DND-41 (cell line): ENCODE measurements around the gene GRAMD2B.

ENCODE experiments used
- ATAC-seq: fragments of 200-7000 bp; cut with Tn5 transposase; 3 replicates; pipeline ENCODE4 v1.9.1; 2021; ENCODE audit warnings: low read depth; ENCODE audit not compliant: insufficient read depth
- DNase-seq: peaks from one replicate; pipeline ENCODE4 v3.0.0-alpha.2; 2020
- H2AFZ ChIP-seq: 2 replicates; pipeline ENCODE4 v1.6.0; 2012; ENCODE audit warnings: low read depth, low read length
- H3K27ac ChIP-seq: 2 replicates; pipeline ENCODE4 v1.5.1; 2012; ENCODE audit warnings: low read length, inconsistent platforms
- H3K27me3 ChIP-seq: fragments of 200-600 bp; sonication (generic); 2 replicates; pipeline ENCODE4 v1.6.0; 2012; ENCODE audit warnings: low read length, mild to moderate bottlenecking, inconsistent platforms; ENCODE audit not compliant: insufficient read depth, poor library complexity
- H3K36me3 ChIP-seq: 2 replicates; pipeline ENCODE4 v1.5.1; 2012; ENCODE audit warnings: low read length, inconsistent platforms; ENCODE audit not compliant: insufficient read depth
- H3K4me1 ChIP-seq: 2 replicates; pipeline ENCODE4 v1.5.1; 2012; ENCODE audit warnings: mild to moderate bottlenecking, low read length; ENCODE audit not compliant: insufficient read depth
- H3K4me2 ChIP-seq: 2 replicates; pipeline ENCODE4 v1.6.0; 2012; ENCODE audit warnings: mild to moderate bottlenecking, moderate library complexity, low read length, inconsistent platforms; ENCODE audit not compliant: insufficient read depth
- H3K4me3 ChIP-seq, 2 experiments: fragments of 200-600 bp in 1 of 2; shearing (Covaris generic) in 1 of 2; 2 replicates each; pipeline ENCODE4 v1.5.1; 2012 to 2016; ENCODE audit warnings: inconsistent platforms in 2 of 2, low read length in 2 of 2, mild to moderate bottlenecking in 2 of 2, low read depth in 1 of 2, moderate library complexity in 1 of 2
- H3K79me2 ChIP-seq: 2 replicates; pipeline ENCODE4 v1.6.0; 2012; ENCODE audit warnings: low read length, inconsistent platforms; ENCODE audit not compliant: insufficient read depth
- H3K9ac ChIP-seq: 2 replicates; pipeline ENCODE4 v1.6.0; 2012; ENCODE audit warnings: low read depth, mild to moderate bottlenecking, inconsistent platforms, low read length, moderate library complexity
- H3K9me3 ChIP-seq: 2 replicates; pipeline ENCODE4 v1.5.1; 2012; ENCODE audit warnings: low read length, moderate library complexity, mild to moderate bottlenecking, inconsistent platforms; ENCODE audit not compliant: insufficient read depth, severe bottlenecking
- H4K20me1 ChIP-seq: 2 replicates; pipeline ENCODE4 v1.6.0; 2012; ENCODE audit warnings: low read length; ENCODE audit not compliant: insufficient read depth
- CTCF ChIP-seq: IDR thresholded peaks from 2 replicates; pipeline ENCODE4 v1.5.1; 2012; ENCODE audit warnings: borderline replicate concordance, low read length, moderate library complexity, mild to moderate bottlenecking; ENCODE audit not compliant: poor library complexity, severe bottlenecking; ENCODE audit errors: extremely low read depth
- EZH2 ChIP-seq: IDR thresholded peaks from 3 replicates; pipeline ENCODE4 v1.6.1; 2012; ENCODE audit warnings: borderline replicate concordance, low read depth, mild to moderate bottlenecking, moderate library complexity, low read length, inconsistent platforms; ENCODE audit not compliant: severe bottlenecking

GRAMD2B gene

GRCh38 chr5:126482591-126482990, 59.4 kb downstream of the GRAMD2B start:
- TF ChIP-seq EZH2 (no peak), CTCF (no peak)
- no peak overlapping the region for H3K27ac ChIP-seq
- no peaks in the 10 kb centered on the region for H3K27me3 ChIP-seq
- H3K4me2 ChIP-seq: no peak overlapping the region
- H3K36me3 ChIP-seq: peaks cover 8% of the 10 kb centered on the region; the same call in 1 of the 2 replicates
- no peak overlapping the region for H3K4me3 ChIP-seq
- ATAC-seq (no peak), DNase-seq (no peak)
- H3K9me3 ChIP-seq: no peaks in the 10 kb centered on the region
- H3K79me2 ChIP-seq: no peaks in the 10 kb centered on the region
- H3K9ac ChIP-seq: no peak overlapping the region
- H3K4me1 ChIP-seq: no peaks in the 10 kb centered on the region
- H2AFZ ChIP-seq: no peak overlapping the region
- H4K20me1 ChIP-seq: no peaks in the 10 kb centered on the region

- no peak overlapping the region for H3K4me2 ChIP-seq
- no peak overlapping the region for H3K9ac ChIP-seq
- ATAC-seq (no peak), DNase-seq (no peak)
- H2AFZ ChIP-seq: no peak overlapping the region
- H3K9me3 ChIP-seq: no peaks in the 10 kb centered on the region
- peaks cover 8% of the 10 kb centered on the region; the same call in 1 of the 2 replicates for H3K36me3 ChIP-seq
- TF ChIP-seq EZH2: no peak
- no peaks in the 10 kb centered on the region for H3K4me1 ChIP-seq
- no peaks in the 10 kb centered on the region for H3K79me2 ChIP-seq
- H3K27me3 ChIP-seq: no peaks in the 10 kb centered on the region
- no peak overlapping the region for H3K4me3 ChIP-seq
- H3K27ac ChIP-seq: no peak overlapping the region
- H4K20me1 ChIP-seq: no peaks in the 10 kb centered on the region
These were observed 59.9 kb downstream of the GRAMD2B start for GRCh38 chr5:126483156-126483555.

DNA sequence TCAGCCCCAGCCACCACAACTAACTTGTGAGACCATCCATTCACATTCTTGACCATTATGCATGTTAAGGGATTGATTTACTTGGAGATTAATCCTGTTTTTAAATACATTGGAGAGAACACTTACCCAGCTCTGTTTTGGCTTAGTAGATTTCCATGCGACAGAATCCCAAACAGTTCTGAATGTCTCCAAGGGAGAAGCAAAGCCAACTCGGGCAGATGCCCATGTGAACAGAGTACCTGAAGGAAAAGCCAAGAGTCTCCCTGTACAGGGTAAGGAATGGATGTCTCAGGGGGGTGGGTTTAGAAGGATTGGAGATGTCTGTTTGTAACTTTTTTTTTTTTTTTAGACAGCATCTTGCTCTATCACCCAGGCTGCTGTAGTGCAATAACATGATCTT, 61.0 kb downstream of the GRAMD2B start:
- Histone ChIP-seq H3K9me3 (no peaks in the 10 kb centered on the region), H3K9ac (no peak overlapping the region), H3K79me2 (no peaks in the 10 kb centered on the region), H3K4me3 (no peak overlapping the region), H3K27me3 (no peaks in the 10 kb centered on the region), H3K36me3 (peaks cover 8% of the 10 kb centered on the region; the same call in 1 of the 2 replicates), H3K4me2 (no peak overlapping the region), H4K20me1 (no peaks in the 10 kb centered on the region), H3K4me1 (no peaks in the 10 kb centered on the region), H3K27ac (no peak overlapping the region), H2AFZ (no peak overlapping the region)
- ATAC-seq (no peak), DNase-seq (no peak)
- TF ChIP-seq CTCF: no peak
- no peak for TF ChIP-seq EZH2

GRCh38 chr5:126486332-126486731, 63.1 kb downstream of the GRAMD2B start:
- Histone ChIP-seq H3K9ac (no peak overlapping the region), H3K36me3 (peaks cover 8% of the 10 kb centered on the region; the same call in 1 of the 2 replicates), H3K4me3 (no peak overlapping the region), H3K27me3 (no peaks in the 10 kb centered on the region), H3K4me2 (no peak overlapping the region), H2AFZ (no peak overlapping the region), H3K79me2 (no peaks in the 10 kb centered on the region), H3K4me1 (no peaks in the 10 kb centered on the region), H4K20me1 (no peaks in the 10 kb centered on the region), H3K9me3 (no peaks in the 10 kb centered on the region), H3K27ac (no peak overlapping the region)
- no peak for ATAC-seq
- no peak for TF ChIP-seq EZH2
- no peak for TF ChIP-seq CTCF
- no peak for DNase-seq
